GM10266 (cell line): ENCODE measurements around the gene OR10K1.
"Not testable (repeated sequence)": the region's sequence is repeated elsewhere in the genome, so short reads cannot be mapped to it uniquely, and the experiment has no call there.

Experiments
- DNase-seq: peaks from one replicate; pipeline ENCODE4 v3.0.0; 2012; ENCODE audit errors: extremely low spot score
- TF ChIP-seq, protein P1 (sequence below): IDR thresholded peaks from 2 replicates; pipeline ENCODE4 v1.5.1; 2012; ENCODE audit warnings: mild to moderate bottlenecking, low read depth; ENCODE audit not compliant: control insufficient read depth, insufficient read depth; ENCODE audit errors: missing control alignments

OR10K1 gene, protein sequence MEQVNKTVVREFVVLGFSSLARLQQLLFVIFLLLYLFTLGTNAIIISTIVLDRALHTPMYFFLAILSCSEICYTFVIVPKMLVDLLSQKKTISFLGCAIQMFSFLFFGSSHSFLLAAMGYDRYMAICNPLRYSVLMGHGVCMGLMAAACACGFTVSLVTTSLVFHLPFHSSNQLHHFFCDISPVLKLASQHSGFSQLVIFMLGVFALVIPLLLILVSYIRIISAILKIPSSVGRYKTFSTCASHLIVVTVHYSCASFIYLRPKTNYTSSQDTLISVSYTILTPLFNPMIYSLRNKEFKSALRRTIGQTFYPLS

DNA sequence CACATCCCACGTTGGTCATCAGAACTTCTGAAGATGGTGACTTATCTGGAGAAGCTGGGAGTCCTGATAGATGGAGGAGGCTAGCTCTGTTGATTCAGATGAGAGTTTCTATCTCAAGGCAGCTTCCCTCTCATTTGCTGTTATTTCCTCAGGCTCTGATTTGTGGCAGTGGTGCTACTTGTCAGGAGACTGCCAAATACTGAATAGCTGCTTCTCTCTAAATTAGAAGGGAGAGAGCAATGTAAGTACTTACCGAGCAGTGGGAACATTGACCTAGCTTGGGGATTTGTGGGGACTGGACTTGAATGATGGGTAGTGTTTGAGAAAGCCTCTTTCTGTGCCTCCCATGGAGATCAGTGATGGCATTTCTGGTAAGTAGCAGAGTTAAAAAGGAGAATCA is at the start of gene OR10K1:
OR10K1 (plus strand) TSS at position 301 of the 400 bp plus-strand sequence. CDS start 3,728 bp downstream, outside the sequence.
- TF ChIP-seq, protein P1, sequence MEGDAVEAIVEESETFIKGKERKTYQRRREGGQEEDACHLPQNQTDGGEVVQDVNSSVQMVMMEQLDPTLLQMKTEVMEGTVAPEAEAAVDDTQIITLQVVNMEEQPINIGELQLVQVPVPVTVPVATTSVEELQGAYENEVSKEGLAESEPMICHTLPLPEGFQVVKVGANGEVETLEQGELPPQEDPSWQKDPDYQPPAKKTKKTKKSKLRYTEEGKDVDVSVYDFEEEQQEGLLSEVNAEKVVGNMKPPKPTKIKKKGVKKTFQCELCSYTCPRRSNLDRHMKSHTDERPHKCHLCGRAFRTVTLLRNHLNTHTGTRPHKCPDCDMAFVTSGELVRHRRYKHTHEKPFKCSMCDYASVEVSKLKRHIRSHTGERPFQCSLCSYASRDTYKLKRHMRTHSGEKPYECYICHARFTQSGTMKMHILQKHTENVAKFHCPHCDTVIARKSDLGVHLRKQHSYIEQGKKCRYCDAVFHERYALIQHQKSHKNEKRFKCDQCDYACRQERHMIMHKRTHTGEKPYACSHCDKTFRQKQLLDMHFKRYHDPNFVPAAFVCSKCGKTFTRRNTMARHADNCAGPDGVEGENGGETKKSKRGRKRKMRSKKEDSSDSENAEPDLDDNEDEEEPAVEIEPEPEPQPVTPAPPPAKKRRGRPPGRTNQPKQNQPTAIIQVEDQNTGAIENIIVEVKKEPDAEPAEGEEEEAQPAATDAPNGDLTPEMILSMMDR = no peak
- no peak for DNase-seq

DNA sequence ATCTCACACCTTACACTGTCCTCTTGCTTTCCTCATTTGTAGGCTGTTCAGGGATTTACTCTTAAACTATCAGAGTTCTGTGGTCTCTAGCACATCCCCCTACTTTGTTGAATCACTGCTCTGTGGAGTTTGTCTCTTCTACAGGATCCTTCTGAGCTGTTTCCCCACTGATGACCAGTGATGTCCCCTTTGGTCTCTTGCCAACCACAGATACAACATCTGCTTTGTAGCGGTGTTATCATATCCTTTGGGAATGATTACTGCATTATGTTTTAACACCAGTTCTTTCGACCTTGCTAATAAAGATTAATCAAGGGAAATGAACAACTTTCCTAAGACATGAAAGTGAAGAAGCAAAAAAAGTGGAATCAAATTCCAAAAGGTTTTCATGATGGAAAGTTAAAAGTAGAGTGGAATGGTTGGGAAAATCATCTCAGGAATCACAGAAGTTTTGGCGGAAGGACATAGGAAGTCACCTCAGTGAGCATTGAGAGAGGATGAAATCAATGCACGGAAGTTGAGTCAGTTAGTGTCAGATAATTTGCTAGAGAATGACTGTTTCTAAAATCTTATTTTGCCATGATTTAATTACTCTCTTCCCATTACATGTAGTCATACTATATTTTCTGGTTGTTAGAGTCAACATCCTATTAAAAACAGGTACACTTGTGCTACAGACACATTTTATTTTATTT is 46.8 kb upstream of the OR10K1 start:
- DNase-seq = no peak
- TF ChIP-seq, protein P1 = no peak

DNA sequence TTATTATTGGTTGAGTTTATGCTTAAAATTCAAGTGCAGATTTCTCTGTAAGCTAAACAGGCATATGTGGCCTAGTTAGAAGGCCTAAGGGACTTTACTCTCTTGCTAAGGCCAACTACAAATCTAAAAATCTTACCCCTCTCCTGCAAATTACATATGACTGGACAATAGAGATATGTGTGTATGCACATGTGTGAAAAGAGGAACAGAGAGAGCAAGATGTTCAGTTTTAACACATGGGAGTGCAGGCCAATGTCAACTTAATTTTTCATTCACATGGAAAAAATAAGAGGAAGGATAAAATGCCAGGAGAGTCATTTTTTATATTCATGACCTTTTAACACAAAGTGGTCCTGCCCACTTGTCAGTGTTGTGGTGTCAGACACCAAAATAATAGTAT is 44.0 kb upstream of the OR10K1 start:
- TF ChIP-seq, protein P1 = no peak
- DNase-seq = no peak

DNA sequence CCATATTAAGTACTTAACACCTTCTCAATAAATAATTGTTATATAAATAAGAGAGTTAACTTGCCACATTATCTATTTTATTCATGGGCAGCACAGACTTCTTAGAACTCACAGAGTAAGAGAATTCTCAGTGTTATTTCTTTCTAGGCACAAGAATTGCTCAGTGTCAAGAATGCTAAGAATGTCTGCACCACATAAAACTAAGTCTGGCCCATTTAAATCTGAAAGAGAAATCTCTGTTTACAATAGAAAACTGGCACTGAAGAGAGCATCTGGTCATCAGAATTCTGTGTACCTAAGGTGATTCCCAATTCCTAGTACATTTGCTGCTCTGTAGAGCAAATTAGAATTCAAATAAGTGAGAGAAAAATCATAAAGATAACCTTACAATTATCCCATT is 39.4 kb upstream of the OR10K1 start:
- TF ChIP-seq, protein P1 = no peak
- no peak for DNase-seq

DNA sequence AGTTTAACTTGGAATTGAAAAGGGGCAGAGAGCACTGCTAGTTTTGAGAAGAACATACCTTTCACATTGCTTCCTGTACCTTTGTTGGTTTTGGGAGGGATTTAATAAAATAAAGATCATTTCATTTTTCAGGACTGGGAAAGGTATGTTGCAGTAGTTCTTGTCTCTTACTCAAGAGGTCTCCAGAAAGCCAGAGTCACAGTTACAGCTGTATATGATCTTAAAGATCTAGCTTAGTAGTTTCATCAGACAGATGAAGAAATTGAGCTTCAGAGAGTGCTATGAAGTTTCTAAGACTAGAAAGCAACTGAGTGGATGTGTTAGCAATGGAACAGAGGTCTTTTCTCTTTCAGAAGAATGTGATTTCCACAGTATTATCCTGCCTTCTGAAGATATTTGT is 36.6 kb upstream of the OR10K1 start:
- TF ChIP-seq, protein P1 = no peak
- no peak for DNase-seq

DNA sequence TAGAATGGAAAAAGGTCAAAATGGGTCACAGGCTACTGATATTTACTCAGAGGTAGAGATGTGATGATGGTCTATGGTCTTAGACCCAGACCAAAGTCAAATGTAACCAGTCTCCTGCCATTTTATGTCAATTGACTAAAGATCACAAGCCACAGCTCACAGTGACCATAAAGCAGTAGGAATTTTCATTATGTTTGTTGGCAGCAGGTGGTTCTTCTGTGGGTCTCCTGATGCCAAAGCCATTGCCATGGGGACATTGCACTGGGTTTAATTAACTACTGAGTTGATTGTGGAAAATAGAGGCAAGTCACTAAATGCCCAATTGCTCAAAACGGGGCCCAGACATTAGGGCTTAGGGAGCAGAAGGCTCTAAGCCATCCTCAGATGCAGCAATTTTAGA is 35.5 kb upstream of the OR10K1 start, which contains the start of gene OR10K2:
OR10K2 (minus strand) TSS at position 101 of the 400 bp plus-strand sequence. CDS start 5,371 bp downstream, outside the sequence.
- TF ChIP-seq, protein P1 = no peak

DNA sequence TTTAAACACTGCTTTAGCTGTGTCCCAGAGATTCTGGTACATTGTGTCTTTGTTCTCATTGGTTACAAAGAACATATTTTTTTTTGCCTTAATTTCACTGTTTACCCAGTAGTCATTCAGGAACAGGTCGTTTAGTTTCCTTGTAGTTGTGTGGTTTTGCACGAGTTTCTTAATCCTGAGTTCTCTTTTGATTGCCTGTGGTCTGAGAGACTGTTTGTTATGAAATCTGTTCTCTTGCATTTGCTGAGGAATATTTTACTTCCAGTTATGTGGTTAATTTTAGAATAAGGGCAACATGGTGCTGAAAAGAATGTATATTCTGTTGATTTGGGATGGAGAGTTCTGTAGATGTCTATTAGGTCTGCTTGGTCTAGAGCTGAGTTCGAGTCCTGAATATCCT is 31.5 kb upstream of the OR10K1 start:
- DNase-seq = not testable (repeated sequence)

More for the DNA sequence above, 35.5 kb upstream of the OR10K1 start, which contains the start of gene OR10K2:
- no peak for DNase-seq
